GM18511 (cell line): Measurements from ENCODE around the gene ZC3H7A.

Experiments used
- ATAC-seq: cut with Tn5 transposase; IDR thresholded peaks from one replicate; pipeline ENCODE4 v1.9.1; 2021; ENCODE audit warnings: mild to moderate bottlenecking, moderate library complexity; ENCODE audit not compliant: unreplicated experiment

ZC3H7A gene

DNA sequence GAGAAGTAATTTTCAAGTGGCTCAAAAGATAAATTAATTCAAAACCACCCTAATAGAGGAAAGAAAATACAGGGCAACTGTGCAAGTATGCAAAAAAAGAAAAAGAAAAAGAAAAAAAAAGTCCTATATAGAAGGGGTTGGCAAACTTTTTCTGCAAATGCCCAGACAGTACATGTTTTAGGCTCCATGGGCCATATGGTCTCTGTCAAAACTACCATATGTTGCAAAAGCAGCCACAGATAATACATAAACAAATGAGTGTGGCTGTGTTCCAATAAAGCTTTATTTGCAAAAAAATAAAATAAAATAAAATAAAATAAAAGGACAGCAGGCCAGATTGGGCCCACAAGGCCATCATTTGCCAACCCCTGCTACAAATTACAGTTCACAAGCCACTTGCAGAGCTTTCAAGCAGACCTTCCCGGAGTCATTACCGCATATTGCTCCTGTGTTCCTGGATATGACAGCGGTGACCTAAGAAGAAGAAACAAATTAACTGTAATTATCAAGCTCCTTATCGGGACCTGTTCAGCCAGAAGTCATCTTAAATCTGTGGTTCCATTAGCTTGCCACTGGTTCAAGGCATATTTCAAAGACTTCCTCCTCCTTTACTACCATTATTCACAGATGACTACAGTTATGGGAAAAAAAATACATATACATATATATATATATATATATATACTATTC lies 15.9 kb downstream of the ZC3H7A start:
- no peak for ATAC-seq

DNA sequence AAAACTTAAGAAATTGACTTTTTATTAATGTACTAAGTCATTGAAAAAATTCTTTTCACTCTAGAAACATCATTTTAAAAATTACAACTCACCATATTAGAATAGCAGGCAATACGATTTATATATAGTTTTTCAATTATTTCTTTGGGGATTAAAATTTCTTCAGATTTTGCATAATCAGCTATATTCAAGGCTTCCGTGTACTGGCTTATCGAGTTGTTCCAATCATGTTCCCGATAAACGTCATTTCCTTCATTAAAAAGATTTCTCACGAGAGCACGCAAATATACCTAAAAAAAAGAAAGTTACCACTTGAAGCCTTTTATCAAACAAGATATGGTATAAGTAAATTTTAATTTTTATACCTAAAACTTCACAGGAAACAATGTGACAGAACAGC lies 18.0 kb downstream of the ZC3H7A start:
- ATAC-seq: no peak

DNA sequence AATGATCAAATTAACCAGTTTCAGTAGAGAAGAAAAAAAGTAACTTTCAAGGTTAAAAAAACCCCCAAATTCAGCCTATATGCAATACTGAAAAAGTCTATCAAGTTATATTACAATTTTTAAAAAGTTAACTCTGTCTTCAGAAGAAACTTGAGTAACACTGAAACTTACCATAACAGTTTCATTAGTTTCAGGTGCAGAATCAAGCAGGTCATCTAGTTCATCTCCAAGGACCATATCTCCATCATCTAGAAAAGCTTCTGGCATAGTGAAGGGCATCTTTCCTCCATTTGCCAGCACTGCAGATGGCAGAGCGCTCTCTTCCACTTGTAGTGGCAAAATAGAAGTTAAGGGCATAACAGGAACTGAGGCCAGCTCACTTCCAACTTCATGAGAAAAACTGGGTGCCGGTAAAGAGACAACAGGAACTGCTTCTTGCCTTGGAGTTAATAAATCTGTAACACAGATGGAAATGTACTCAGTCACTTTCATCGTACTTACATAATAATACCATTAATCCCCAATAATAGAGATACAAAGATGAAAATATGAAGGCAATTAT lies 22.9 kb downstream of the ZC3H7A start:
- no peak for ATAC-seq

DNA sequence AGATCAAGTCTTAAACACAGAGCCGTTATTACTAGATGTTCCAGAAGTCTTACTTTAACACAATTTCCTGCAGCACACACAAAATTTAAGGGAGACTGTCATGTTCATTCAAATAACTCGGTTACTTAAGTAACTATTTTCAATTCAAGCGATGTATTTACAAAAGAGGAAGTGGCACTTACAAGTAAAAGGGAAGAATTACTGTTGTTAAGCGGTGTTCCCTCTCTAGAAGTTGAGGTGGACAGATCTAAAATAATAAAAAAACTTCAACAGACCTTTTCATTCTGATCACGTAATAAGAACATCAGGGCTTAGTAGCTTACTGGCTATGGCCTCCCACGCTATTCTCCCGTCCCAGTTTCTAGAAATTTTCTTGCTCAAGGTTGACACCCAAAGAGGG lies 28.2 kb downstream of the ZC3H7A start:
- ATAC-seq: no peak

DNA sequence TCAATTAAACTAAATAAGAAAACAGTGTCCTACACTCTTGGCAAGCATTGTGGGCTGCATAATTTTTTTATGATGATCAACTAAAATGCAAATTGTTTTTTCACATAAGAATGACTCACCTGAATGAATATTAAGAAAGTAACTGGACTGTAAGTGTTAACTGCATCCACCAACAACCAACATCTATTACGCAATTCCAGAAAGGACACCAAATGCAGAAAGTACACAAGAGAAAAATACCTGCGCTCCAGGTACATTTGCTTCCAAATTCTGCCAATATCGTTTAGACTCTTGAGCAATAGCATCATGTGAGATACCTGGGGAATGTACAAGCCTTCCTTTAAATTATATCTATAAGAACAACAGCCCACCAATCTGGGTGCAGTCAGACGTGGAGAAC lies 34.6 kb downstream of the ZC3H7A start:
- no peak for ATAC-seq

DNA sequence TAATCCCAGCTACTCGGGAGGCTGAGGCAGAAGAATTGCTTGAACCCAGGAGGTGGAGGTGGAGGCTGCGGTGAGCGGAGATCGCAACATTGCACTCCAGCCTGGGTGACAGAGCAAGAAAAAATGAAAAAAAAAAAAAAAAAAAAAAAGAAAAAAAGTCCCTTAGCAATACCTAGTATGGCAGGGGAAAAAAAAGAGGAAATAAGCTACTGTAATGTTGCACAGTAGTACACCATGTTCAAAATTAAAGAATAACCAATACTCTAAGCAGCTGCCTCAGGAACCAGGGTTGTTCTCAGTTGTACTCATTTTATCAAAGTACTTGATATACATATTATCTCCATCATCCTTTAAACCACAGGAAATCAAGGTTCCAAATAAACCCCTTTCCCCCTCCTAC lies 37.1 kb downstream of the ZC3H7A start:
- ATAC-seq: no peak

DNA sequence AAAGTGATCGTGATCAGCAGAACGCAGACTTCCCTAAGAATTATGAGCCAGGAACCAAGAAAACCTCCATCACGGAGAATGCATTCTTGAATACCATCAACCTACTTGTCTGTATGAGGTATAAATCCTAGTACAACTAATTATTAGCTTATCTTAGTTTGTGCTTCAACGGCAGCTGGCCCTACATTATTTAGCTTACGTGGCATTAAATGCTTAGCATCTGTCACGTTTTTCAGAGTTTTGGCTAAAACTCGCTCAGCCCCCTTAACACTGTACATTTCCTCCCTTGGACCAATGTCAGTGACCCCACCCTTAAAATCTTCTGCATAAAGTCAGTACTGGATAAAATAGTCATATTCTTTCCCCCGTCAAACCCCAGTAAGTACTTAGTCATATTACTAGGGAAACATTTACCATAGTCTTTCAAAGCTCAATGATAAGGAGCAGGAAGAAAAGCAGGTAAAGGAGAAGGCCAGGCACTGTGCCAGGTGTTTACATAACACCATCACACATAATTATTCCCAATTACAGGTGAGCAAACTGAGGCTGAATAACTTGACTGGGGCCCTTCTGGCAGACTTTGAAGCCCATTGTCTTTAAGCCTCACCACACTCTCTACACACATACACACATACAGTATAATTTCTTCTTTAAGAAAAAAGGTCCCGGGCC lies 37.8 kb downstream of the ZC3H7A start:
- ATAC-seq: no peak

DNA sequence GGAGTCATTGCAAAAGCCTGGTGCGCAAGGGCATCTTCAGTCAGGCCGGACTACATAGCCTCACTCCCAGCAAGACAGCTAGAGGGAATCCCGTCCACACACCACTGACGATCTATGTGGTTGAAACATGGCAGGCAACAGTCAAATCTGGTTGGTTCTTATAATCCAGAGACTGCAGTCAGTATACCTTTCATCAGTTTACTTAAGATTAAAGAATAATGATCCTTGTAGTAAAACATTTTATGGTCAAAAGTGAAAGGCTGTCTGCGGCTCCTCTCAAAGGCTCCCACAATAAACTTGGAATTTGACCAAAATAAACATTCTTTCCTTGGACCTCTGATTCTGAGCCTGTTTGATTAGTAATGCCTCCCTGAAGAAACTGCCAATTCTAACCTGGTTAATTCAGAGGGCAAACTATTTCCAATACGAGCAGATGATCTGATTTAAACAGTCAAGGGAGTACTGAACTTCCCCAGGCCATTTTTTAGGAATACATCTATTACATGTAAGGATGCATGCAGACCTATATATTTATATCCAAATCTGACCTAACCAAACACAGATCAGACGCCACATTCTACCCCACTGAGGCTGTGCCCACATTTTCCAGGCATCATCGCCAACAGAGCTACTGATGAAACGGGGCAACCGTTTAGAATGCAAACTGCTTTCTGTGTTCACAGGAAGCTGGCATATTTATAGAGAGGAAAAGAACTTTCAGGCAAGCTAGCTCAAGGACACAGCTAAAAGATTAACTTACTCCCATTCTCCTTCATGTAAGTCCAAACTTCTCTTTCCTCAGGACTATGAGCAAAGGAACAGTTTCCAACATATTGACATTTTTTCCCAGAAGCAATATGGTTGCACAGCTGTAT lies 39.1 kb downstream of the ZC3H7A start:
- ATAC-seq: no peak

DNA sequence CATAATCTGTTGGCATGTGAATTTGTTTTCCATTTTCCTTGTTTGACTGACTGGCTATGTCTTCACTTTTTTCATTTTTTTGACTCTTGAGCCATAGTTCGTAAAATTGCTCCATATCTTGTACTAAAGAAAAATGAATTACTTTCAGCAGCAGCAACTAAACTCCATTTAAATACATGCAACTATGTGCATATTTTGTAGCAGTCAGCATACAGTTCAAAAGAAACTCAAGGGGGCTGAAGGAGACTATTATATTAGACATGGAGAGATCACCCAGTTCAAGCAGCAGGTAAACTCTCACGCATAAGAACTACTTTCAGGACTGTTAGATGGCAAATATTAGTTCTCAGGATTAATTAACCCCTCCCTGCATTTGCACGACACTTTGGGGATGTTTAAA lies 40.8 kb downstream of the ZC3H7A start:
- no peak for ATAC-seq

DNA sequence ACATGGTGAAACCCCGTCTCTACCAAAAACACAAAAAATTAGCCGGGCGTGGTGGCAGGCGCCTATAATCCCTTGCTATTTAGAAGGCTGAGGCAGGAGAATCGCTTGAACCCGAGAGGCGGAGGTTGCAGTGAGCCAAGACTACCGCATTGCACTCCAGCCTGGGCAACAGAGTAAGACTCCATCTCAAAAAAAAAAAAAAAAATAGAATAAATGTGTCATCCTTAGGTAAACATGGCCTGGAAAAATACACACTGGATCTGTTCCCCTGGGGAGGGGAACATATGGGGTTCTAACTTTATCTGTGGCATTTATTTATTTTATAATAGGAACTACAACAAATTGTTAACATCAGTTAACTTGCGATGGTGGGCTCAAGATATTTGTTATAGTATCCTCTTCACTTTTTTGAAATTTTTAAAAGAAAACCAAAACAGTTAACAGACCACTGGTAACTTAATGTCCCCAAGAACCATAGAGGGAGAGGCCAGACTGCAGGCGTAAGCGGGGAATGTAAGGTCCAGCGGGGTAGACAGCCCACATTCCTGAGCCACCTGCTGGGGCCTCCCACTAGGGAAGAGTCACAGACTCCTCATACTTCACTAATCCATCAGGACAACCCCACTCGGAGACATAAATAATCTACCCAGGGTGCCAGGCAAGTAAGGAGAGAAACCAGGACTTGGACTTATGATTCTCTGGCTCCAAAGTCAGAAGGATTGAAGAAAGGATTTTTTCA lies 41.9 kb downstream of the ZC3H7A start:
- ATAC-seq: no peak

DNA sequence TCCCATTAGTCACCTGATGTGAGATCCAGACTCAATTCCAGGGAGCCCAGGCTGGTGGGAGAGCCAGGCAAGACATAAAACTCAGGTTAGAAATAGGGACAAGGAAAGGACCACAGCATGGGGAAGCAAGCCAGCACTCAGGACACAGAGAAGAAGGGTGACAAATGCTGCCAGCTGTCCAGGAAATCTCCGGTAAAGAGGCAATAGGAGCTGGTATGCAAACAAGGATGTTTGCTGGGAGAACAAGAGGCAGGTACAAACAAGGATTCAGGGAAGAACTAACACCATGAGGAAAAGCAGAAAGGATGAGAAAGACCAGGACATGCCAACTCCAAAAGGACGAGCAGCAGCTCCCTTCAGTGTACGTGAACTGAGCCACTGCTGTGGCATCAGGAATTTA lies 44.2 kb downstream of the ZC3H7A start:
- ATAC-seq: no peak

DNA sequence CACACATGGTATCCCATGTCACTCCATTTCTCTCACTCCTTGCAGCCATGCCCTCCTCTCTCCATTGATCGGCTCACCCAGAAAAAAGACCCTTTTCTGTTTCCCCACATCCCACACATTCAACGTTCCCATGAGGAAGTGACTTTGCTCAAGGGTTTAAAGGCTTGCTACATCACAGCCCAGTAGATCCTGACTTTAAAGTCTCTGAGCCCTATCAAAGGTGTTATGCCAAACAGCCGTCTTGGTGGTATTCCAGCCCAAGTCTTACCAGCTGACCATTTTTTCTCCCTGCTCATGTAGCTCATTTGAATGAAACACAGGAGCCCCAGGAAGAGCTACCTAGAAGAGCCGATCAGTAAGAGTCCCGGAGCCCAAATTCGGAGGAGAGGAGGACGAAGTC lies 47.0 kb downstream of the ZC3H7A start:
- no peak for ATAC-seq

DNA sequence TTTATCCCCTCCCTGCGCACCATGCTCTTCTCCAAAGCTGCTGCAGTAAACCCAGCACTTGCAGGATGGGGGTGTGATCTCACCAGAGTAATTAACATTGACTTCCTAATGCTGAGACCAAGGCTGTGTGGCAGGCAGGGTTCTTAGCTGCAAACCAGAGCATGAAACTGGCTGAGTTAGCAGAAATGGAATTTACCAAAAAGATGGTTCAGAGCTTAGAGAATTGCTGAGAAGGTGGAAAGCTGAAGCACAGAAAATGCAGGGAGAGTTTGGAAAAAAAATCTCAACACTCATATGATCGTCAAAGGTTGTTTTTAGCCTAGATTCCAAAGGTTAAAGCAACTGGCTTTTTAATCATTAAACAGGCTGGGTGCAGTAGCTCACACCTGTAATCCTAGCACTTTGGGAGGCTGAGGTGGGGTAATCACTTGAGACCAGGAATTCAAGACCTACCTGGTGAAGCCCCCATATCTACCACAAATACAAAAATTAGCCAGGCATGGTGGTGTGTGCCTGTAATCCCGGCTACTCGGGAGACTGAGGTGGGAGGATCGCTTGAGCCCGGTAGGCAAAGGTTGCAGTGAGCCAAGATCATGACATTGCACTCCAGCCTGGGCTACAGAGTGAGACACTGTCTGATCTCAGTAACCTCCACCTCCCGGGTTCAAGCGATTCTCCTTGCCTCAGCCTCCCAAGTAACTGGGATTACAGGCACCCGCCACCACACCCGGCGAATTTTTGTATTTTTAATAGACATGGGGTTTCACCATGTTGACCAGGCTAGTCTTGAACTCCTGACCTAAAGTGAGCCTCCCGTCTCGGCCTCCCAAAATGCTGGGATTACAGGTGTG lies 48.4 kb downstream of the ZC3H7A start:
- no peak for ATAC-seq

DNA sequence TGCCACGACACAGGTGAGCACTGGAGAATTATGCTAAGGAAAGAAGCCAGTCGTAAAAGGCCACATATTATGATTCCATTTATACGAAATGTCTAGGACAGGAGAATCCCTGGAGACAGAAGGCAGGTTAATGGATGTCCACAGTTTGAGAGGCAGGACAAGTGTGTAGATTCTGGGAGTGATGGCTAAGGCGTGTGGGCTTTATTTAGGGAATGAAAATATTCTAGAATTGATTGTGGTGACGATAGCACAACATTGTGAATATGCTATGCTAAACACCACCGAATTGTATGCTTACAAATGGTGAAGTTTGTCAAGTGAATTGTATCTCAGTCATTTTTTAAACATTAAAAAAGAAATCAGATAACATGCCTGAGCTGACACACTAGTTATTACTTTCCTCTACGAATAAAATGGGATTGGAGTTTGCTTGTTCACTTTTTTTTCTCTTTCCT lies 49.1 kb downstream of the ZC3H7A start:
- ATAC-seq: no peak

DNA sequence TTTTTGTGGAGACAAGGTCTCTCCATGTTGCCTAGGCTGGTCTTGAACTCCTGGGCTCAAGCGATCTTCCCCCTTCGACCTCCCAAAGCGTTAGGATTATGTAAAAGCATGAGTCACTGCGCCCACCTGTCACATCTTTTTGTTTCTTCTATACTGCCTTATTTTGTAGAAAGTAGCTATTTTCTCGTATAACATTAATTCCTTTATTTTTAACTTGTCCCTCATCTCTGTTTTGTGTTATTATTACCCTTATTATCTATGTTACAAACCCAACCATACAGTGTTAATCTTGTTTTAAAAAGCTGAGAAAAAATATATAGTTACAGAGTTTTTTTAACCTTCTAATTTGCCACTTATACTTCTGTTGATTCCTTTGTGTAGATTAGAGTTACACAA lies 53.0 kb downstream of the ZC3H7A start:
- ATAC-seq: no peak

DNA sequence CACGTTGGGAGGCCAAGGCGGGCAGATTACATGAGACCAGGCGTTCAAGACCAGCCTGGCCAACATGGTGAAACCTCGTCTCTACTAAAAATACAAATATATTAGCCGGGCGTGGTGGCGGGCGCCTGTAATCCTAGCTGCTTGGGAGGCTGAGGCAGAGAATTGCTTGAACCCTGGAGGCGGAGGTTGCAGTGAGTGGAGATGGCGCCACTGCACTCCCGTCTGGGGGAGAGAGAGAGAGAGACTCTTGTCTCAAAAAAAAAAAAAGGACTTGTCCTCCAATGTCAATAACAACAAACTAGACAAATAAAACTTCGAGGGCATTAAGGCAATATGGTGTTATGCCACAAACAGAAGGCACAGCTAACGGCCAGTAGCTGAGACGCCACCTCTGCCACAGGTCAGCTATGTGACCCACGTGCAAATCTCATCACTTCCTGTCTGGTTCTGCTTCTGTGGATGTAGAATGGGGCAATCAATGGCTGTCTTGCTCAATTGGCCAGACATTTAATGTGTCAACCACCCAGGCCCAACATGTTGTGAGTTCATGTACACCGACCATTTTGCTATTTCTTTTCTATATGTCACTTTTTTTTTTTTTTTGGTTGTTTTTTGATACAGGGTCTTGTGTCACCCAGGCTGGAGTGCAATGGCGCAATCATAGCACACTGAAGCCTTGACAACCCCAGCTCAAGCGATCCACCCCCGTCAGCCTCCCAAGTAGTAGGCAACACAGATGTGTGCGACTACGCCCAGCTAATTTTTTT lies 53.6 kb downstream of the ZC3H7A start:
- ATAC-seq: no peak

DNA sequence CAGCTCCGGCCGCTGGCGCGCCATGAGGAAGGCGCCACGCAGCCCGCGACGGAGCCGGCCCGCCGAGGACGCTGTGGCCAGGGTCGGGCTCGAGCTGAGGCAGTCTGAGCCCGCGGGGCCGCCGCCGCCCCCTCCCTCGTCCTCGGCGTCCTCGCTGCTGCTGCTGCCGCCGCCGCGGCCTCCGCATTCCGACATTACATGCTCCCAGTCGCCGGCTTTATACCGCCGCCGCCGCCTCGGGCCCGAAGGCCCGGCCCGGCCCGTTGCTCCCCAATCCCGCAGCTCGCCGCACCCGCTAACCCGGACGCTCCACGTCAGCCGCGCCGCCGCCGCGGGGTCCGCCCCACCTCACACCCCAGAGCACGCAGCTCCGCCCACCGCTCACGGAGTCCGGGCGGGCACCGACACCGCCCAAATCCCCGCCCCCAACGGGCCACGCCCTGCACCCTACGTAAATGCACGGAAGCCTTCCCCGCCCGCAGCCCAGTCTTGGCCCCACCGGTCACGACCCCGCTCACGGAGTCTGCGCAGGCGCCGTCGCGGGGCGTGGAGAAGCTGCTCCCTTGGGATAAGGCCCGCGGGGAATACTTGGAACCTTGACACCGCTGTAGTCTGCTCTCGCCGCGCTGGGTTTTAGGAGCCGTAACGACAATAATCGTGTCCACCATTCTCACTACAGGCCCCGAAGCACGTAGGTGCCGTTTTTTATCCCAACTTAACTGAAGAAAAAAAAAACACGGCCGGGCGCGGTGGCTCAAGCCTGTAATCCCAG lies 54.3 kb downstream of the ZC3H7A start, which contains the start of gene TXNDC11:
TSS of gene TXNDC11 (minus strand) at position 322 of the 772 bp plus-strand sequence. CDS start at position 195, 127 bp downstream.
- peak; percentile 85 for ATAC-seq

DNA sequence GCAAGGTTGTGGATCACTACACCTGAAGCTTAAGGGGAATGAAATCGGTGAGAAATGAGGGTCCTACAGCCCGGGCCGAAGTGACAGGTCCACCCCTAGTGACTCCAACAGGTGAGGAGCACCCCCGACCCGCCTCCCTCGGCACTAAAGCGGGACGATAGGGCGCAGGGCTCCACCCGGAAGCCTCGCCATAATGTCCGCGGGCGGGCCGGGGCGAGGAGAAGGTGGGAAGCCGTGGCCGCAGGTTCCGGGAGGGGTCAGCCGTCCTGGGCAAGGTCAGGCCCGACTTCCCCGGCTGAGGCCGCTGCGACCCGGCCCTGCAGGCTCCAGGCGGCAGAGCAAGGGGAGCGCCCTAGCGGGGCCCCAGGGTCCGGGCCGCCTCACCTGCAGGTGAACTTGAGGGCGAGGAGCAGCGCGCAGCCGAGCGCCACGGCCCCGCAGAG lies 54.9 kb downstream of the ZC3H7A start:
- ATAC-seq: peak; percentile 28
